ENCODE measurements around the gene SHF. TPM values are rescaled to one million over a fixed set of nuclear protein-coding genes. Genes with fewer than 3 reads are reported as not detected.

The SHF gene
- total RNA-seq, 4 donors from 2014 or later: 1.5 to 37.5 (median 24.1) TPM

GRCh38 chr15:45144775-45145174 lies 43.0 kb downstream of the SHF start:
- TF ChIP-seq CTCF (IDR thresholded peaks at IDR 0.05) (no peak), POLR2A (IDR thresholded peaks at IDR 0.05) (no peak)
- Histone ChIP-seq H3K36me3 (no peaks in the 10 kb centered on the region), H3K4me1 (no peaks in the 10 kb centered on the region), H3K4me3 (no peak overlapping the region), H3K9me3 (no peaks in the 10 kb centered on the region), H3K27me3 (no peaks in the 10 kb centered on the region), H3K27ac (no peak overlapping the region)
- DNase-seq: no peak
- intact Hi-C loops (cut with DNase I; ENCODE audit: low total_unique reads): no loop called here

DNA sequence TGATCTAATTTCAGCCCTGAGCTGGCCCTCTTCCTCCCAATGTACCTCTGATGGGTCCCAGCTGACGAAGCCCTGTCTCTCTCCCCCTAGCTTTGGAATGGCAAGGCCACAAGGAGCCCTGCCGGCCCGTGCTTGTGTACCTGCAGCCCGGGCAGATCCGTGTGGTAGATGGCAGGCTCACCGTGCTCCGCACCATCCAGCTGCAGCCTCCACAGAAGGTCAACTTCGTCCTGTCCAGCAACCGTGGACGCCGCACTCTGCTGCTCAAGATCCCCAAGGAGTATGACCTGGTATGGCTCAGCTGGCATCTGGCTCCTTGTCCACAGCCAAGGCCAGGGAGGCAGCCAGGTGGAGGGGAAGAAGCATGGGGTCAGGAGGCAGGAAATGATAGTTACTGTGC lies 43.8 kb downstream of the SHF start:
- TF ChIP-seq CTCF (IDR thresholded peaks at IDR 0.05) (no peak), POLR2A (IDR thresholded peaks at IDR 0.05) (no peak)
- Histone ChIP-seq H3K27me3 (no peaks in the 10 kb centered on the region), H3K4me3 (no peak overlapping the region), H3K36me3 (no peaks in the 10 kb centered on the region), H3K27ac (no peak overlapping the region), H3K4me1 (no peaks in the 10 kb centered on the region), H3K9me3 (no peaks in the 10 kb centered on the region)
- intact Hi-C loops (cut with DNase I; ENCODE audit: low total_unique reads): no loop called here
- no peak for DNase-seq

DNA sequence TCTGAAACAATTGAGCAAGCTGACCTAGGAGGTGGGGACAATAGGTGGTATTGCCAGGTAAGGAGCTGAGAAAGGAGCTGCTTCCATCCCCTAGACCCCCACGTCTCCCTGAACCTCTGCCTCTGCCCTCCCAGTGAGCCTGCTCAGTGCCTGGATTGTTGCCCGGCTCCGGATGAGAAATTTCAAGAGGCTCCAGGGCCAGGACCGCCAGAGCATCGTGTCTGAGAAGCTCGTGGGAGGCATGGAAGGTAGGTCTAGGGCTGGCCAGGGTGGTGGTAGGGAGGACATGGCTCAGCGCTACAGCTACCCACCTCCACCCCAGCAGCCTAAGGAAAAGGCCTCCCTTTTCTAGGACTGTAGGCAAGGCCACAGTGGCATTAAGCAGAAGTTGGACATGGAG lies 44.7 kb downstream of the SHF start:
- intact Hi-C loops (cut with DNase I; ENCODE audit: low total_unique reads): no loop called here
- TF ChIP-seq POLR2A (IDR thresholded peaks at IDR 0.05) (no peak), CTCF (IDR thresholded peaks at IDR 0.05) (no peak)
- no peak for DNase-seq
- Histone ChIP-seq H3K27ac (no peak overlapping the region), H3K4me3 (no peak overlapping the region), H3K36me3 (no peaks in the 10 kb centered on the region), H3K27me3 (no peaks in the 10 kb centered on the region), H3K9me3 (no peaks in the 10 kb centered on the region), H3K4me1 (no peaks in the 10 kb centered on the region)

- intact Hi-C loops (cut with DNase I; ENCODE audit: low total_unique reads): no loop called here
- H3K9me3 ChIP-seq: no peaks in the 10 kb centered on the region
- H3K36me3 ChIP-seq: no peaks in the 10 kb centered on the region
- peaks cover 0 to 3% of the 10 kb centered on the region in 2 donors for H3K27me3 ChIP-seq
- H3K27ac ChIP-seq: no peak overlapping the region
- DNase-seq: no peak
- H3K4me3 ChIP-seq: no peak overlapping the region
- TF ChIP-seq POLR2A (IDR thresholded peaks at IDR 0.05) (no peak), CTCF (IDR thresholded peaks at IDR 0.05) (no peak)
- H3K4me1 ChIP-seq: no peaks in the 10 kb centered on the region
Observed at GRCh38 chr15:45141386-45141785, 46.4 kb downstream of the SHF start.

DNA sequence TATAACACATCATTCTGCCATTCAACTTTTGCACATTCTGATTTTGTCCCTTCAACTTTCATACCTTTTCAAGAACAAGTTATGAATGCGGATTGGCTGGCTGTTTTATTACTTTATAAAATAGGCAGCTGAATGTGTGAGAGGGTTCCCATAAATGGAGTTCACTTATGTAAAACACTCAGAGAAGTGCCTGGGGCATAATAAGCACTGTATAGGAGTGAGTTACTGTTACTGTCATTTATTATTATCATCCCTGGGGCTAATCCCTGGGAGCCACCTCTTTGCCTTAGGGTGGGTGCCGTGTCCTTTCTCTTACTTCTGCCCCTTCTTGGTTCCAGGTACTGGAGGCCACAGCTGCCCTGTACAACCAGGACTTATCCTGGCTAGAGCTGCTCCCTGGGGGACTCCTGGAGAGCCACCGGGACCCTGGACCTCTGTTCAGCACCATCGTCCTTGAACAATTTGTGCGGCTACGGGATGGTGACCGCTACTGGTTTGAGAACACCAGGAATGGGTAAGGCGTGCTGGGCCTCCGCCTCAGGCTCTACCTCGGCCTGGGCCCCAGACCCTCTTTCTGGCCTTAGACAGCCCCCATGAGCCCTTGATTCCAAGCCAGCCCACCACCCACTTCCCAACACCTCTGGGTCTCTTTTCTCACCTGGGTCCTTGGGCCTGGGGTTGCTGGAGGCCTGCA lies 47.1 kb downstream of the SHF start:
- peaks cover 0 to 8% of the 10 kb centered on the region in 2 donors for H3K27me3 ChIP-seq
- no peaks in the 10 kb centered on the region for H3K4me1 ChIP-seq
- no peak overlapping the region for H3K4me3 ChIP-seq
- intact Hi-C loops (cut with DNase I; ENCODE audit: low total_unique reads): no loop called here
- no peaks in the 10 kb centered on the region for H3K36me3 ChIP-seq
- H3K27ac ChIP-seq: no peak overlapping the region
- TF ChIP-seq CTCF (IDR thresholded peaks at IDR 0.05) (no peak), POLR2A (IDR thresholded peaks at IDR 0.05) (no peak)
- DNase-seq: no peak
- no peaks in the 10 kb centered on the region for H3K9me3 ChIP-seq
